GM23338 (cell line): ENCODE measurements around the gene SERINC5. TPM values are rescaled to one million over a fixed set of nuclear protein-coding genes. Genes with fewer than 3 reads are reported as not detected.
A peak's percentile ranks its signal among the peaks of the same experiment; 100 is the strongest.

ENCODE experiments used
- ATAC-seq: fragments of 200-7000 bp; cut with Tn5 transposase; 3 replicates; pipeline ENCODE4 v1.9.1; 2020
- DNase-seq: peaks from one replicate; pipeline ENCODE4 v3.0.0-alpha.2; 2015; ENCODE audit warnings: low spot score
- H2AFZ ChIP-seq: fragments of 200-600 bp; sonication (generic); 2 replicates; pipeline ENCODE4 v1.8.0; 2016; ENCODE audit warnings: antibody characterized with exemption, mild to moderate bottlenecking, moderate library complexity
- H3F3A ChIP-seq: fragments of 200-600 bp; sonication (generic); replicated peaks from 2 replicates; pipeline ENCODE4 v1.8.0; 2017; ENCODE audit warnings: antibody characterized with exemption, mixed run types, low read depth
- H3K27ac ChIP-seq: fragments of 200-600 bp; sonication (generic); 2 replicates; pipeline ENCODE4 v1.6.1; 2016; ENCODE audit warnings: low read depth
- H3K27me3 ChIP-seq: fragments of 200-600 bp; sonication (generic); 2 replicates; pipeline ENCODE4 v1.8.0; 2016; ENCODE audit warnings: mild to moderate bottlenecking, mixed run types, moderate library complexity; ENCODE audit not compliant: insufficient read depth
- H3K36me3 ChIP-seq: fragments of 200-600 bp; sonication (generic); 2 replicates; pipeline ENCODE4 v1.8.0; 2016; ENCODE audit warnings: mild to moderate bottlenecking; ENCODE audit not compliant: insufficient read depth
- H3K4me1 ChIP-seq: fragments of 200-600 bp; sonication (generic); 2 replicates; pipeline ENCODE4 v1.8.0; 2016; ENCODE audit warnings: mild to moderate bottlenecking, moderate library complexity; ENCODE audit not compliant: insufficient read depth
- H3K4me2 ChIP-seq: fragments of 200-600 bp; sonication (generic); 2 replicates; pipeline ENCODE4 v1.7.1; 2017; ENCODE audit warnings: mixed run types
- H3K4me3 ChIP-seq: fragments of 200-600 bp; sonication (generic); 2 replicates; pipeline ENCODE4 v1.6.1; 2016; ENCODE audit warnings: mixed run types
- H3K79me2 ChIP-seq: fragments of 200-600 bp; sonication (generic); replicated peaks from 2 replicates; pipeline ENCODE4 v1.8.0; 2017; ENCODE audit warnings: mild to moderate bottlenecking; ENCODE audit not compliant: insufficient read depth
- H3K9me2 ChIP-seq: fragments of 200-600 bp; sonication (generic); 2 replicates; pipeline ENCODE4 v1.8.0; 2017; ENCODE audit not compliant: insufficient read depth
- H4K20me1 ChIP-seq: fragments of 200-600 bp; sonication (generic); replicated peaks from 2 replicates; pipeline ENCODE4 v1.8.0; 2017; ENCODE audit warnings: mild to moderate bottlenecking; ENCODE audit not compliant: insufficient read depth
- H3K27ac Mint-ChIP-seq: 2 replicates; pipeline ENCODE4 v1.8.0; 2020; ENCODE audit warnings: inconsistent platforms, mild to moderate bottlenecking, moderate library complexity, mixed read lengths
- H3K27me3 Mint-ChIP-seq: 3 replicates; pipeline ENCODE4 v1.8.0; 2022; ENCODE audit warnings: low read depth, mild to moderate bottlenecking, moderate library complexity, mixed read lengths, inconsistent platforms; ENCODE audit not compliant: insufficient read depth, poor library complexity
- H3K36me3 Mint-ChIP-seq: 3 replicates; pipeline ENCODE4 v1.8.0; 2021; ENCODE audit warnings: low read depth, mild to moderate bottlenecking, inconsistent platforms, moderate library complexity, mixed read lengths
- H3K4me1 Mint-ChIP-seq: 3 replicates; pipeline ENCODE4 v1.8.0; 2020; ENCODE audit warnings: mild to moderate bottlenecking, inconsistent platforms, mixed read lengths
- H3K4me3 Mint-ChIP-seq: 3 replicates; pipeline ENCODE4 v1.8.0; 2021; ENCODE audit warnings: moderate library complexity, mild to moderate bottlenecking, inconsistent platforms, mixed read lengths
- H3K9me3 Mint-ChIP-seq: 3 replicates; pipeline ENCODE4 v1.8.0; 2020; ENCODE audit warnings: moderate library complexity, mild to moderate bottlenecking, inconsistent platforms, mixed read lengths
- CREB1 ChIP-seq: fragments of 250-450 bp; sonication (Bioruptor Pico); IDR thresholded peaks from 2 replicates; pipeline ENCODE4 v1.5.0; 2020; ENCODE audit warnings: low read depth, mild to moderate bottlenecking, moderate library complexity
- EZH2 ChIP-seq: fragments of 200-600 bp; sonication (generic); IDR thresholded peaks from one replicate; pipeline ENCODE4 v1.8.0; 2017; ENCODE audit warnings: antibody characterized with exemption, mild to moderate bottlenecking, low read depth; ENCODE audit not compliant: unreplicated experiment
- EZH2phosphoT487 ChIP-seq: fragments of 200-600 bp; sonication (generic); IDR thresholded peaks from one replicate; pipeline ENCODE4 v1.8.1; 2018; ENCODE audit warnings: antibody characterized with exemption; ENCODE audit not compliant: unreplicated experiment
- JUNB ChIP-seq: IDR thresholded peaks from one replicate; pipeline ENCODE4 v1.6.1; 2016; ENCODE audit warnings: antibody characterized with exemption; ENCODE audit not compliant: unreplicated experiment
- NANOG ChIP-seq: IDR thresholded peaks from 2 replicates; pipeline ENCODE4 v1.6.1; 2016; ENCODE audit warnings: antibody characterized with exemption, borderline replicate concordance
- POLR2AphosphoS5 ChIP-seq: IDR thresholded peaks from 2 replicates; pipeline ENCODE4 v1.6.1; 2016; ENCODE audit warnings: antibody characterized with exemption, low read depth
- STAT1 ChIP-seq: IDR thresholded peaks from one replicate; pipeline ENCODE4 v1.6.1; 2016; ENCODE audit warnings: antibody characterized with exemption; ENCODE audit not compliant: unreplicated experiment
- ZNF114 ChIP-seq: fragments of 250-450 bp; sonication (Bioruptor Pico); IDR thresholded peaks from 2 replicates; pipeline ENCODE4 v1.5.0; 2020; ENCODE audit warnings: mild to moderate bottlenecking, moderate library complexity
- ZNF331 ChIP-seq: fragments of 250-450 bp; sonication (Bioruptor Pico); IDR thresholded peaks from 2 replicates; pipeline ENCODE4 v1.5.0; 2020; ENCODE audit warnings: low read depth, mild to moderate bottlenecking, moderate library complexity
- polyA plus RNA-seq: library from polyadenylated mRNA; unstranded; fragments of >200 nt; fragmentation: Nextera tagmentation; extraction: Ambion mirVana; gene quantifications from 2 replicates; pipeline ENCODE4 v1.2.1, GENCODE V29; 2016
- total RNA-seq: library from RNA; depleted of rRNA; stranded (reverse); fragments of >200 nt; shearing (Covaris generic); gene quantifications from 2 replicates; pipeline ENCODE4 v1.2.3, GENCODE V29; 2014
- TF ChIP-seq, protein P1 (sequence below), 2 experiments: fragments of 200-600 bp in 1 of 2; sonication (generic) in 1 of 2; conservative IDR thresholded peaks; 2 replicates each; pipeline versions ENCODE4 v1.5.1 to v1.6.1; 2016 to 2017; ENCODE audit warnings: antibody characterized with exemption in 2 of 2, low read depth in 2 of 2, mild to moderate bottlenecking in 2 of 2, moderate library complexity in 1 of 2
- TF ChIP-seq, protein P2 (sequence below): IDR thresholded peaks from 2 replicates; pipeline ENCODE4 v1.6.1; 2016; ENCODE audit warnings: antibody characterized with exemption
- TF ChIP-seq, protein P3 (sequence below): fragments of 250-450 bp; sonication (Bioruptor Pico); IDR thresholded peaks from 2 replicates; pipeline ENCODE4 v1.5.0; 2020; ENCODE audit warnings: mild to moderate bottlenecking, moderate library complexity
- TF ChIP-seq, protein P4 (sequence below): IDR thresholded peaks from one replicate; pipeline ENCODE4 v1.6.1; 2018; ENCODE audit warnings: antibody characterized with exemption; ENCODE audit not compliant: unreplicated experiment

The SERINC5 gene
- total and polyA plus RNA-seq, 2 experiments from 2014 or later, result 34.0 to 107 TPM

DNA sequence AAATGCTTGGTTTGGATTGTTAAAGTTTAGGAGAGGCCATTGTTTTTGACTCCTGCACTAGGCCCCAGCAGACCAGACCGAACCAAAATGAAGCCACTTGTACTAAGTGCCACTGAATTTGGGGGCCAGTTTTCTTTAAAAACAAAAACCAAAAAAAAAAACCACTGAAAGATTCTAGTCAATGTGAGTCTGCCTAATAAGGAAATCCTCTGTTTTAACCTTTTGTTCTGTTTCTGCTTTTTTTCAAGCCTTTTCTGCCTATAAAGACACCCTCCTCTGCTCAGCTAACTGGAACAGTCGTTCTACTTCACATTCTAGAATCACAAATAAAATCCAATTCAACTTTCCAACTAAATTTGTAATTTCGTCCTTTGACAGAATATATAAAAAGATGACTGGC lies 64.9 kb downstream of the SERINC5 start:
- H3K36me3 Mint-ChIP-seq, result peaks cover 2% of the 10 kb centered on the region; the same call in 2 of the 3 replicates
- H3K27ac Mint-ChIP-seq, result peak overlapping the region; percentile 60; the same call in 1 of the 2 replicates
- Histone ChIP-seq H3F3A (peaks cover 21% of the 10 kb centered on the region), H3K9me2 (no peaks in the 10 kb centered on the region), H3K4me3 (no peak overlapping the region), H3K4me2 (peak overlapping the region; percentile 30; the same call in 1 of the 2 replicates), H3K4me1 (peaks cover 79% of the 10 kb centered on the region), H3K79me2 (peaks cover 91% of the 10 kb centered on the region), H3K27ac (peak overlapping the region; percentile 82), H4K20me1 (peaks cover 12% of the 10 kb centered on the region), H3K27me3 (no peaks in the 10 kb centered on the region), H2AFZ (no peak overlapping the region), H3K36me3 (no peaks in the 10 kb centered on the region)
- peaks cover 72% of the 10 kb centered on the region for H3K4me1 Mint-ChIP-seq
- DNase-seq, result no peak
- no peak for ATAC-seq
- peaks cover 12% of the 10 kb centered on the region for H3K27me3 Mint-ChIP-seq
- no peak for TF ChIP-seq EZH2phosphoT487
- TF ChIP-seq STAT1, result no peak
- TF ChIP-seq, protein P1, sequence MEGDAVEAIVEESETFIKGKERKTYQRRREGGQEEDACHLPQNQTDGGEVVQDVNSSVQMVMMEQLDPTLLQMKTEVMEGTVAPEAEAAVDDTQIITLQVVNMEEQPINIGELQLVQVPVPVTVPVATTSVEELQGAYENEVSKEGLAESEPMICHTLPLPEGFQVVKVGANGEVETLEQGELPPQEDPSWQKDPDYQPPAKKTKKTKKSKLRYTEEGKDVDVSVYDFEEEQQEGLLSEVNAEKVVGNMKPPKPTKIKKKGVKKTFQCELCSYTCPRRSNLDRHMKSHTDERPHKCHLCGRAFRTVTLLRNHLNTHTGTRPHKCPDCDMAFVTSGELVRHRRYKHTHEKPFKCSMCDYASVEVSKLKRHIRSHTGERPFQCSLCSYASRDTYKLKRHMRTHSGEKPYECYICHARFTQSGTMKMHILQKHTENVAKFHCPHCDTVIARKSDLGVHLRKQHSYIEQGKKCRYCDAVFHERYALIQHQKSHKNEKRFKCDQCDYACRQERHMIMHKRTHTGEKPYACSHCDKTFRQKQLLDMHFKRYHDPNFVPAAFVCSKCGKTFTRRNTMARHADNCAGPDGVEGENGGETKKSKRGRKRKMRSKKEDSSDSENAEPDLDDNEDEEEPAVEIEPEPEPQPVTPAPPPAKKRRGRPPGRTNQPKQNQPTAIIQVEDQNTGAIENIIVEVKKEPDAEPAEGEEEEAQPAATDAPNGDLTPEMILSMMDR (conservative IDR thresholded peaks at IDR 0.05; ENCODE audit: low read depth in 2 of 2), result no peak
- TF ChIP-seq NANOG, result no peak
- TF ChIP-seq ZNF114 (CRISPR knock-in tag), result no peak
- TF ChIP-seq POLR2AphosphoS5, result no peak
- no peak for TF ChIP-seq CREB1 (CRISPR knock-in tag)
- TF ChIP-seq, protein P2, sequence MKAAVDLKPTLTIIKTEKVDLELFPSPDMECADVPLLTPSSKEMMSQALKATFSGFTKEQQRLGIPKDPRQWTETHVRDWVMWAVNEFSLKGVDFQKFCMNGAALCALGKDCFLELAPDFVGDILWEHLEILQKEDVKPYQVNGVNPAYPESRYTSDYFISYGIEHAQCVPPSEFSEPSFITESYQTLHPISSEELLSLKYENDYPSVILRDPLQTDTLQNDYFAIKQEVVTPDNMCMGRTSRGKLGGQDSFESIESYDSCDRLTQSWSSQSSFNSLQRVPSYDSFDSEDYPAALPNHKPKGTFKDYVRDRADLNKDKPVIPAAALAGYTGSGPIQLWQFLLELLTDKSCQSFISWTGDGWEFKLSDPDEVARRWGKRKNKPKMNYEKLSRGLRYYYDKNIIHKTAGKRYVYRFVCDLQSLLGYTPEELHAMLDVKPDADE, result no peak
- no peak for TF ChIP-seq JUNB
- TF ChIP-seq, protein P3, sequence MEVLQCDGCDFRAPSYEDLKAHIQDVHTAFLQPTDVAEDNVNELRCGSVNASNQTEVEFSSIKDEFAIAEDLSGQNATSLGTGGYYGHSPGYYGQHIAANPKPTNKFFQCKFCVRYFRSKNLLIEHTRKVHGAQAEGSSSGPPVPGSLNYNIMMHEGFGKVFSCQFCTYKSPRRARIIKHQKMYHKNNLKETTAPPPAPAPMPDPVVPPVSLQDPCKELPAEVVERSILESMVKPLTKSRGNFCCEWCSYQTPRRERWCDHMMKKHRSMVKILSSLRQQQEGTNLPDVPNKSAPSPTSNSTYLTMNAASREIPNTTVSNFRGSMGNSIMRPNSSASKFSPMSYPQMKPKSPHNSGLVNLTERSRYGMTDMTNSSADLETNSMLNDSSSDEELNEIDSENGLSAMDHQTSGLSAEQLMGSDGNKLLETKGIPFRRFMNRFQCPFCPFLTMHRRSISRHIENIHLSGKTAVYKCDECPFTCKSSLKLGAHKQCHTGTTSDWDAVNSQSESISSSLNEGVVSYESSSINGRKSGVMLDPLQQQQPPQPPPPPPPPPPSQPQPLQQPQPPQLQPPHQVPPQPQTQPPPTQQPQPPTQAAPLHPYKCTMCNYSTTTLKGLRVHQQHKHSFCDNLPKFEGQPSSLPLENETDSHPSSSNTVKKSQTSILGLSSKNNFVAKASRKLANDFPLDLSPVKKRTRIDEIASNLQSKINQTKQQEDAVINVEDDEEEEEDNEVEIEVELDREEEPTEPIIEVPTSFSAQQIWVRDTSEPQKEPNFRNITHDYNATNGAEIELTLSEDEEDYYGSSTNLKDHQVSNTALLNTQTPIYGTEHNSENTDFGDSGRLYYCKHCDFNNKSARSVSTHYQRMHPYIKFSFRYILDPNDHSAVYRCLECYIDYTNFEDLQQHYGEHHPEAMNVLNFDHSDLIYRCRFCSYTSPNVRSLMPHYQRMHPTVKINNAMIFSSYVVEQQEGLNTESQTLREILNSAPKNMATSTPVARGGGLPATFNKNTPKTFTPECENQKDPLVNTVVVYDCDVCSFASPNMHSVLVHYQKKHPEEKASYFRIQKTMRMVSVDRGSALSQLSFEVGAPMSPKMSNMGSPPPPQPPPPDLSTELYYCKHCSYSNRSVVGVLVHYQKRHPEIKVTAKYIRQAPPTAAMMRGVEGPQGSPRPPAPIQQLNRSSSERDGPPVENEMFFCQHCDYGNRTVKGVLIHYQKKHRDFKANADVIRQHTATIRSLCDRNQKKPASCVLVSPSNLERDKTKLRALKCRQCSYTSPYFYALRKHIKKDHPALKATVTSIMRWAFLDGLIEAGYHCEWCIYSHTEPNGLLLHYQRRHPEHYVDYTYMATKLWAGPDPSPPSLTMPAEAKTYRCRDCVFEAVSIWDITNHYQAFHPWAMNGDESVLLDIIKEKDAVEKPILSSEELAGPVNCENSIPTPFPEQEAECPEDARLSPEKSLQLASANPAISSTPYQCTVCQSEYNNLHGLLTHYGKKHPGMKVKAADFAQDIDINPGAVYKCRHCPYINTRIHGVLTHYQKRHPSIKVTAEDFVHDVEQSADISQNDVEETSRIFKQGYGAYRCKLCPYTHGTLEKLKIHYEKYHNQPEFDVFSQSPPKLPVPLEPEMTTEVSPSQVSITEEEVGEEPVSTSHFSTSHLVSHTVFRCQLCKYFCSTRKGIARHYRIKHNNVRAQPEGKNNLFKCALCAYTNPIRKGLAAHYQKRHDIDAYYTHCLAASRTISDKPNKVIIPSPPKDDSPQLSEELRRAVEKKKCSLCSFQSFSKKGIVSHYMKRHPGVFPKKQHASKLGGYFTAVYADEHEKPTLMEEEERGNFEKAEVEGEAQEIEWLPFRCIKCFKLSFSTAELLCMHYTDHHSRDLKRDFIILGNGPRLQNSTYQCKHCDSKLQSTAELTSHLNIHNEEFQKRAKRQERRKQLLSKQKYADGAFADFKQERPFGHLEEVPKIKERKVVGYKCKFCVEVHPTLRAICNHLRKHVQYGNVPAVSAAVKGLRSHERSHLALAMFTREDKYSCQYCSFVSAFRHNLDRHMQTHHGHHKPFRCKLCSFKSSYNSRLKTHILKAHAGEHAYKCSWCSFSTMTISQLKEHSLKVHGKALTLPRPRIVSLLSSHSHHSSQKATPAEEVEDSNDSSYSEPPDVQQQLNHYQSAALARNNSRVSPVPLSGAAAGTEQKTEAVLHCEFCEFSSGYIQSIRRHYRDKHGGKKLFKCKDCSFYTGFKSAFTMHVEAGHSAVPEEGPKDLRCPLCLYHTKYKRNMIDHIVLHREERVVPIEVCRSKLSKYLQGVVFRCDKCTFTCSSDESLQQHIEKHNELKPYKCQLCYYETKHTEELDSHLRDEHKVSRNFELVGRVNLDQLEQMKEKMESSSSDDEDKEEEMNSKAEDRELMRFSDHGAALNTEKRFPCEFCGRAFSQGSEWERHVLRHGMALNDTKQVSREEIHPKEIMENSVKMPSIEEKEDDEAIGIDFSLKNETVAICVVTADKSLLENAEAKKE (CRISPR knock-in tag), result no peak
- TF ChIP-seq, protein P4, sequence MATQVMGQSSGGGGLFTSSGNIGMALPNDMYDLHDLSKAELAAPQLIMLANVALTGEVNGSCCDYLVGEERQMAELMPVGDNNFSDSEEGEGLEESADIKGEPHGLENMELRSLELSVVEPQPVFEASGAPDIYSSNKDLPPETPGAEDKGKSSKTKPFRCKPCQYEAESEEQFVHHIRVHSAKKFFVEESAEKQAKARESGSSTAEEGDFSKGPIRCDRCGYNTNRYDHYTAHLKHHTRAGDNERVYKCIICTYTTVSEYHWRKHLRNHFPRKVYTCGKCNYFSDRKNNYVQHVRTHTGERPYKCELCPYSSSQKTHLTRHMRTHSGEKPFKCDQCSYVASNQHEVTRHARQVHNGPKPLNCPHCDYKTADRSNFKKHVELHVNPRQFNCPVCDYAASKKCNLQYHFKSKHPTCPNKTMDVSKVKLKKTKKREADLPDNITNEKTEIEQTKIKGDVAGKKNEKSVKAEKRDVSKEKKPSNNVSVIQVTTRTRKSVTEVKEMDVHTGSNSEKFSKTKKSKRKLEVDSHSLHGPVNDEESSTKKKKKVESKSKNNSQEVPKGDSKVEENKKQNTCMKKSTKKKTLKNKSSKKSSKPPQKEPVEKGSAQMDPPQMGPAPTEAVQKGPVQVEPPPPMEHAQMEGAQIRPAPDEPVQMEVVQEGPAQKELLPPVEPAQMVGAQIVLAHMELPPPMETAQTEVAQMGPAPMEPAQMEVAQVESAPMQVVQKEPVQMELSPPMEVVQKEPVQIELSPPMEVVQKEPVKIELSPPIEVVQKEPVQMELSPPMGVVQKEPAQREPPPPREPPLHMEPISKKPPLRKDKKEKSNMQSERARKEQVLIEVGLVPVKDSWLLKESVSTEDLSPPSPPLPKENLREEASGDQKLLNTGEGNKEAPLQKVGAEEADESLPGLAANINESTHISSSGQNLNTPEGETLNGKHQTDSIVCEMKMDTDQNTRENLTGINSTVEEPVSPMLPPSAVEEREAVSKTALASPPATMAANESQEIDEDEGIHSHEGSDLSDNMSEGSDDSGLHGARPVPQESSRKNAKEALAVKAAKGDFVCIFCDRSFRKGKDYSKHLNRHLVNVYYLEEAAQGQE, result no peak
- no peak for TF ChIP-seq EZH2
- no peak for TF ChIP-seq ZNF331
- H3K4me3 Mint-ChIP-seq, result no peak overlapping the region
- H3K9me3 Mint-ChIP-seq, result no peaks in the 10 kb centered on the region
